HG02870 (cell line): ENCODE results near the gene TPSG1.
"Not testable (repeated sequence)": the region's sequence is repeated elsewhere in the genome, so short reads cannot be mapped to it uniquely, and the experiment has no call there.

Source experiments
- ATAC-seq: cut with Tn5 transposase; IDR thresholded peaks from one replicate; pipeline ENCODE4 v1.9.1; 2021; ENCODE audit warnings: mild to moderate bottlenecking, moderate library complexity; ENCODE audit not compliant: unreplicated experiment

The TPSG1 gene

DNA sequence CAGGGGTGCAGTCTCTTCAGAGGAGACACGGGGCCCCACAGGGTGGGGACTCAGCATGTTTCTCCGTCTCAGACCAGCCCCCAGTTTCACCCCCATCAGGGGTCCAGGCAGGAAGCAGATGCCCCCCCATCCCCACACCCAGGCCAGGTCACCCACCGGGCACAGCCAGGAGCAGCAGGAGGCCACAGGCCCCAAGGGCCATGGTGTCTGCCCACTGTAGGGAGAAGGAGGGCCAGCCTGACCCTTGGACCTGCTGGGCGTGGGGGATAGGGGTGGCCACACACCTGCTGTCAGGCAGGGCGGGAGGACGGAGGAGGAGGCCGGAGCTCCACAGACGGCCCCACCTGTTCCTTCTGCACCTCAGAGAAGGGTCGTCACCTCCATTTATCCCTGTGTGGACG is at the start of gene TPSG1:
TSS of gene TPSG1 (minus strand) at position 218 of the 401 bp plus-strand sequence. CDS start at position 202, 16 bp downstream.
- ATAC-seq, result no peak

DNA sequence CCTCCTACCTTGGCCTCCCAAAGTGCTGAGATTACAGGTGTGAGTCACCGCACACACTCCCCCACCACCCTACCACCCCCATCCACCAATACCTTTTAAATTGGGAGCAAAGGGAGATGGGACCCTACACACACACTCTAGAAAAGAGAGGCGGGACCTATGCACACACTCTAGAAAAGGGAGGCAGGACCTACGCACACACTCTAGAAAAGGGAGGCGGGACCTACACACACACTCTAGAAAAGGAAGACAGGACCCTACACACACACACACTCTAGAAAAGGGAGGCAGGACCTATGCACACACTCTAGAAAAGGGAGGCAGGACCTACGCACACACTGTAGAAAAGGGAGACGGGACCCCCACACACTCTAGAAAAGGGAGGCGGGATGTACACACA is 49.7 kb upstream of the TPSG1 start:
- ATAC-seq, result no peak

- ATAC-seq, result no peak
These were observed 48.7 kb upstream of the TPSG1 start for GRCh38 chr16:1273816-1274215.

DNA sequence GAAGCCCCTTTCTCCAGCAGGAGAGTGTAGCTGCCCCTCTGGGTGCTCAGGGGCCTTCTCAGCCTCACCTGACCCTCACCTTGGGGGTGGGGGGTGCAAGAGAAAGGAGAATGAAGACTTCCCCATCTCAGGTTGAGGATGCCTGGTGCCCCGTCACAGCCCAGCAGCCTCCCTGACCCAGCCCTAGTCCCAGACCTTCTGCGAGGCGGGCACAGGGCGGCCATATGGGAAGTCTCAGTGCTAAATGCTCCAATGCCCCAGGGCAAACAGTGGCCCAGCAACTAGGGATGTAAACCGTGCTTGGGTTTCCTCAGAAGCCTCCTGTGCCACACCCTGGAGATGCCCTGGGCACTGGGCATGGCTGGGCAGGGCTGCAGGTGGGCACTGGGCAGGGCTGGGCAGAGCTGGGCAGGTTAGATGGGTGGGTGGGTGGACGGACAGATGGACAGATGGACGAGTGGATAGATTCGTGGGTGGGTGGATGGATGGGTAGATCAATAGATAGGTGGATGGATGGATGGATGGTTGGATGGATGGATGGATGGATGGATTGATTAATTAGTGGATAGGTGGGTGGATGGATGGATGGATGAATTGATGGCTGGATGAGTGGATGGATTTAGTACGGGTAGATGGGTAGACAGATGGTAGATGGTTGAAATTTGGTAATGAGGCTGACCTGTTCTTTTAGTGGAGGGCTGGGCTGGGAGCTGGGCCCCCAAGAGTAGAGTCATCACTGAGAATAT is 47.6 kb upstream of the TPSG1 start:
- no peak for ATAC-seq

DNA sequence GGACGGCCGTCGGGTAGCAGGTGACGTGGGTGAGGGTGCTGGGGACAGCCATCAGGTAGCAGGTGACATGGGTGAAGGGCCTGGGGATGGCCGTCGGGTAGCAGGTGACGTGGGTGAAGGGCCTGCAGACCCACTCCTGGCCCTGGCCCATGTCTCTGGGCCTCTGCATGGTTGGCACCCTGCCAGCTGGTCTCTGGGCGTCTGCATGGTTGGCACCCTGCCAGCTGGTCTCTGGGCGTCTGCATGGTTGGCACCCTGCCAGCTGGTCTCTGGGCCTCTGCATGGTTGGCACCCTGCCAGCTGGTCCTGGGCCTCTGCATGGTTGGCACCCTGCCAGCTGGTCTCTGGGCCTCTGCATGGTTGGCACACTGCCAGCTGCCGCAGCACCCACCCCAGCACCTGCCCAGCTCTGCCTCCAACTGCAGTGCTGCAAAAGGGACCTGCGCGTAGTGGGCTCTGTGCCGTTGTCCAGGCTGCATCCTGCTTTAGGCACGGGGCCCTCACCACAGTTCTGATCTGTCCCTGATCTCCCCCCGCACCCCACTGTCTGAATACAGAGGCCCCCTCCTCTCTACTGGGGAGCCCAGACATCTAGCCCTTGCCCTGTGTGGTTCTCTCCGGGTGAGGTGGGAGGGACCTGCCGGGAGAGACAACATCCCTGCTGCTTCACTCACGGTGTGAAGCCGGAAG is 46.8 kb upstream of the TPSG1 start:
- not testable (repeated sequence) for ATAC-seq

- no peak for ATAC-seq
These were observed 46.3 kb upstream of the TPSG1 start for GRCh38 chr16:1271380-1271723.

- ATAC-seq, result not testable (repeated sequence)
These were observed 44.4 kb upstream of the TPSG1 start for GRCh38 chr16:1269418-1269817.

DNA sequence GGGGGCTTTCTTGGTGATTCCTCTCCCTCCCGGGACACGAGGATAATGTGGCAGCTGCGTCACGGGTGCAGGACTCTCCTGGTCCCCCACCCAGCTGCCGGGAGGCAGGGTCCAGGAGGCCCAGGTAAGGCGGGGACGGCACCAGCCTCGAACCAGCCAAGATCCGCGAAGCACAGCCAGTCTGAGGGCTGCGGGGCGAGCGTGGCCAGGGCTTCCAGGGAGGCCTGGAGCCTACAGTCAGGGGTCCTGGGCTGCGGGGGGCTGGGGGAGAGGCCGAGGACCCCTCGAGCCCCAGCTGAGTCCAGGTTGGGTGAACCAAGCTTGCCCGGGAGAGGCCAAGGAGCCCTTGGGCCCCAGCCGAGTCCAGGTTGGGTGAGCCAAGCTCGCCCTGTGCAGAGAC is 40.8 kb upstream of the TPSG1 start:
- ATAC-seq, result no peak

DNA sequence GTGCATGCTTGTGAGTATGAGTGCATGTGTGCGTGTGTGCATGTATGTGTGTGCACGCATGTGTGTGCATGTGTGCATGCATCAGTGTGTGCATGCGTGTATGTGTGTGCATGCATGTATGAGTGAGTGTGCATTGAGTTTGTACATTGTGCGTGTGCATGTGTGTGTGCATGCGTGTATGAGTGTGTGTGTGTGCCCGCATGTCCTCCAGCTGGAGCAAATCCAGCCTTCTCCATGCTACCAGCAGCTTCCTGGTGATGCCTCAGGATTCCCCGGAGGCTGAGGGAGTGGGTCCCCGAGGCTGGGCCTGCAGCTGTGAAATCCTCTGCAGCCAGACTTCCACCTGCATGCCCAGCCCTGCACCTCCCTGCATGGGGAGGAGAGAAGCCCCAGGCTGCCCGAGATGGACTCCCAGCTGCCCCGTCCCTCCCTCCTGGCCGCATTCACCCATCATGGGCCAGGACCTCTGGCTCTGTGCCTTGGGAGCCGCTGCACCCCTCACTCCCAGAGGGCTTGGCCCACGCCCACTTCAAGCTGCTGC is 40.1 kb upstream of the TPSG1 start:
- no peak for ATAC-seq

GRCh38 chr16:1264345-1265089 is 39.4 kb upstream of the TPSG1 start:
- ATAC-seq, result no peak

GRCh38 chr16:1263591-1264344 is 38.7 kb upstream of the TPSG1 start:
- no peak for ATAC-seq

DNA sequence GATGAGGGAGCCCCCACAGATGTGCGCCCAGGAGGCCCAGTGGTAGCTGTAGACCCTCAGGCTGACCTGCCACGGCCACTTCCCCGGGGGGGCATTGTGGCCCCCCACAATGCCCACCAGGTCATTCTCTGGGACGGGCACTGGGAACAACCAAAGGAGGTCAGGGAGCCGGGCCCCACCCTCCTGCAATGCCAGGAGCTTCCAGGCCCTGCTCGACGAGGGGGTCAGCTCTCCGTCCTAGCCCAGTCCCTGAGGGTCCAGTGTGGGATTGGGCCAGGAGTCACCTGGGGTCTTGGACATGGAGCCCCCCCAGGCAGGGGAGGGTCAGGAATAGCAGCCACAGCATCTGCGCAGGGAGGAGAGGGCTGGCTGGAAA is 37.8 kb upstream of the TPSG1 start:
- ATAC-seq, result no peak

- no peak for ATAC-seq
These were observed 37.3 kb upstream of the TPSG1 start for GRCh38 chr16:1262210-1262845.

GRCh38 chr16:1261131-1261892 is 36.2 kb upstream of the TPSG1 start:
- no peak for ATAC-seq

DNA sequence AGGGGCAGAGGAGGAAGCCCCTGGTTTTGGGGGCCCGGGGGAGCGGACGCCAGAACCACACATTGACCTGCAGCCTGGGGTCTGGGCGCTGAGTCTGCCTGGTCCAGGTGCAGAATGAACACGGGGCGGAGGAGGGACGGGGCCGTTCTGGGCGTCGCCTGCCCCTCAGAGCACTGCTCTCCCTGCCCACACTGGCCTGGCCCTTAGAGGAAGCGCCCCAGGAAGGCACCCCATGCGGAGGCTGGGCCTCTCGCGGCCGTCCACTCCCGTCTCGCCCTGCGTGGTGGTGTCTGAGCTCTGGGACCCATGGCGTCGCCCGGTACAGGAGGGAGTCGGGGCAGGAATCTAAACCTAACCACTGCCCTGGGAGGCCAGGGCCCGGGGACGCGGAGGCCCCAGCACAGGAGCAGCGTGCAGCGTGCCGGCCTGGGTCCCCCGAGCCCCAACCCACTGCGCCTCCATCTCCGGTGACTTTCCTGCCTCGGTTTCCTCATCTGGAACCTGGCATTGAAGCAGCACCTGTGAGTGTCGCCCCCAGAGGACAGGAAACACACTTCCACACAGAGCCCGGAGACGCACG is 35.1 kb upstream of the TPSG1 start:
- no peak for ATAC-seq

DNA sequence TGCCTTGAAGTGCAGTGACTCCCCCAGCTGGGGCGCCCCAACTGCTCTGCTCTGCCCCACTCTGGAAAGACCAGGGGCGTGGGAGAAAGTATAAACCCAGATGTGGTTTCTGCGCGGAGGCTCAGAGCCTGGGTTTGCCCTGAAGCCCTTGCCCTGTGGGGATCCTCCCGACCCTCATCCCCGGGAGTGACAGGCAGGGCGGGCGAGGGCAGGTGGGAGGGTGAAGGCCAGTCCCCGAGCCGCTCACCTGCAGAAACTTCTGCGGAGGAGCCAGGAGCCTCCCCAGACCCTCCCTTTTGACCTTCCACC is 34.6 kb upstream of the TPSG1 start:
- no peak for ATAC-seq

DNA sequence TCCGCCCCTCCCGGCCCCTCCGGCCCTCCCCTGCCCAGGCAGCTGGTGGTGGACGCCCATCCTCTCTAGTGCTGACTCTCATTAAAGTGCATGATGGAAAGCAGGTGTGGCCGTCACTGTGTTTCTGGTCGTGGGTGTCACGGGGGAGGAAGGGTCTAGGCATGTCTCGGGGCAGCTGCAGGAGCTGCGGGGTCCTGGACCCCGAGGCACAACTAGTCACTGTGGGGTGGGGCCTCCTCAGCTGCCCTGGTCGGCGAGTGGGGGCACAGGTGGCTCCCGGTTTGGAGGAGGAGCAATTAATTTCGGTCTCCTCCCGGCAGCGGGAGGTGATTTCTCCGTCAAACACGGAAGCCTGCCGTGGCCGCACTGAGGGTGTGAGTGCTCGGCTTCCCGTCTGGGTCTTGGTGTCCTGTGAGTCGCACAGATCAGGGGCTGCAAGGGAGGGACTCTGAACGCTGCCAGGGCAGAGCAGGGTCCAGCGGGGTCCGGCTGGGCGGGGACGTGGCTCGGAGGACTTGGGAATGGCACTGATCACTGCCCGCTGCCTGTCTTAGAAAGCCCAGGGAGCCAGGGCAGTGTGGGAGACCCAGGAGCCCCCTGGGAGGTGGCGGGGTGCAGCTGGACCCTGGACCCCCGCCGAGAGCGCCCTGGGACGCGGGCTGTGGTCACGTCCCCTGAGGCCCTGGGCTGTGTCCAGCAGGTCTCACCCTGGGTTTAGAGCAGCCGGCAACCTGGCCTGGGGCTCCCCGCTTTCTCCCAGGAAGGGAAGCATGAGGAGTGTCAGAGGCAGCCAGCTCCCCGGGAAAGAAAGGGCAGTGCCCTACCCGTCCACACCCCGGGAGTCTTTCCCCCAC is 34.1 kb upstream of the TPSG1 start:
- no peak for ATAC-seq

GRCh38 chr16:1258225-1258600 is 33.1 kb upstream of the TPSG1 start:
- ATAC-seq, result no peak
